WERI-Rb-1 (cell line): Measurements from ENCODE around the gene KCNJ15.

Source experiments
- DNase-seq: peaks from one replicate; pipeline ENCODE4 v3.0.0-alpha.2; 2020
- H3K27ac ChIP-seq: fragments of 250-450 bp; sonication (Bioruptor Pico); 2 replicates; pipeline ENCODE4 v1.5.1; 2020; ENCODE audit warnings: mild to moderate bottlenecking, moderate library complexity
- H3K27me3 ChIP-seq: fragments of 250-450 bp; sonication (Bioruptor Pico); 2 replicates; pipeline ENCODE4 v1.5.1; 2021; ENCODE audit warnings: mild to moderate bottlenecking, low read depth, moderate library complexity; ENCODE audit not compliant: insufficient read depth, severe bottlenecking
- H3K36me3 ChIP-seq: fragments of 250-450 bp; sonication (Bioruptor Pico); 2 replicates; pipeline ENCODE4 v1.5.1; 2020; ENCODE audit warnings: mild to moderate bottlenecking, moderate library complexity
- H3K4me3 ChIP-seq: 2 replicates; pipeline ENCODE4 v1.5.1; 2011; ENCODE audit warnings: low read depth, mild to moderate bottlenecking, control low read depth, low read length
- H3K9me3 ChIP-seq: fragments of 250-450 bp; sonication (Bioruptor Pico); 2 replicates; pipeline ENCODE4 v1.5.1; 2021; ENCODE audit warnings: mild to moderate bottlenecking, moderate library complexity; ENCODE audit not compliant: severe bottlenecking
- CTCF ChIP-seq: IDR thresholded peaks from 2 replicates; pipeline ENCODE4 v1.5.1; 2011; ENCODE audit warnings: low read depth, mild to moderate bottlenecking, control low read depth, inconsistent platforms, low read length

The KCNJ15 gene

GRCh38 chr21:38326429-38326828 lies 69.6 kb downstream of the KCNJ15 start:
- TF ChIP-seq CTCF, result no peak
- no peaks in the 10 kb centered on the region for H3K27me3 ChIP-seq
- H3K36me3 ChIP-seq, result no peaks in the 10 kb centered on the region
- H3K4me3 ChIP-seq, result no peak overlapping the region
- no peak for DNase-seq
- no peak overlapping the region for H3K27ac ChIP-seq
- no peaks in the 10 kb centered on the region for H3K9me3 ChIP-seq

- H3K4me3 ChIP-seq, result no peak overlapping the region
- H3K36me3 ChIP-seq, result no peaks in the 10 kb centered on the region
- H3K9me3 ChIP-seq, result no peaks in the 10 kb centered on the region
- H3K27me3 ChIP-seq, result no peaks in the 10 kb centered on the region
- TF ChIP-seq CTCF, result no peak
- no peak for DNase-seq
- no peak overlapping the region for H3K27ac ChIP-seq
These were observed 70.1 kb downstream of the KCNJ15 start for GRCh38 chr21:38326899-38327298.

- Histone ChIP-seq H3K27me3 (no peaks in the 10 kb centered on the region), H3K36me3 (no peaks in the 10 kb centered on the region), H3K9me3 (no peaks in the 10 kb centered on the region), H3K27ac (no peak overlapping the region), H3K4me3 (no peak overlapping the region)
- TF ChIP-seq CTCF, result no peak
- no peak for DNase-seq
These were observed 71.2 kb downstream of the KCNJ15 start for GRCh38 chr21:38327984-38328383.

GRCh38 chr21:38329162-38329561 lies 72.4 kb downstream of the KCNJ15 start:
- no peaks in the 10 kb centered on the region for H3K9me3 ChIP-seq
- no peak for TF ChIP-seq CTCF
- H3K4me3 ChIP-seq, result no peak overlapping the region
- no peak overlapping the region for H3K27ac ChIP-seq
- no peaks in the 10 kb centered on the region for H3K27me3 ChIP-seq
- DNase-seq, result no peak
- no peaks in the 10 kb centered on the region for H3K36me3 ChIP-seq

- DNase-seq, result no peak
- no peak overlapping the region for H3K4me3 ChIP-seq
- H3K9me3 ChIP-seq, result no peaks in the 10 kb centered on the region
- TF ChIP-seq CTCF, result no peak
- no peaks in the 10 kb centered on the region for H3K36me3 ChIP-seq
- no peaks in the 10 kb centered on the region for H3K27me3 ChIP-seq
- H3K27ac ChIP-seq, result no peak overlapping the region
These were observed 73.9 kb downstream of the KCNJ15 start for GRCh38 chr21:38330666-38331065.
